ENCODE measurements around the gene TBCD. TPM values are rescaled to one million over a fixed set of nuclear protein-coding genes. Genes with fewer than 3 reads are reported as not detected.

TBCD gene
- total RNA-seq, 1 donor from 2014 or later: 31.8 TPM

GRCh38 chr17:82978765-82979349 lies 227.0 kb downstream of the TBCD start:
- H4K20me1 ChIP-seq (ENCODE audit: insufficient read depth, low read length): no peaks in the 10 kb centered on the region
- H3K4me1 ChIP-seq (ENCODE audit: insufficient read depth, low read length): no peaks in the 10 kb centered on the region
- Mint-ChIP-seq H3K4me1 (ENCODE audit: low read depth, unreplicated experiment) (no peaks in the 10 kb centered on the region), H3K4me3 (ENCODE audit: unreplicated experiment) (no peak overlapping the region), H3K27me3 (ENCODE audit: low read depth, unreplicated experiment) (peaks cover 12% of the 10 kb centered on the region), H3K9me3 (ENCODE audit: unreplicated experiment) (no peaks in the 10 kb centered on the region), H3K27ac (ENCODE audit: unreplicated experiment) (no peak overlapping the region), H3K36me3 (ENCODE audit: low read depth, unreplicated experiment) (peaks cover 3% of the 10 kb centered on the region)
- H3K4me2 ChIP-seq (ENCODE audit: low read length): no peak overlapping the region
- FAIRE-seq (no peak), DNase-seq (ENCODE audit: low read depth) (no peak)
- H2AFZ ChIP-seq (ENCODE audit: low read depth, low read length): no peak overlapping the region
- no peak overlapping the region for H3K9ac ChIP-seq (ENCODE audit: low read length)
- H3K4me3 ChIP-seq (ENCODE audit: insufficient read depth, low read depth, low read length): no peak overlapping the region
- no peak overlapping the region for H3K27ac ChIP-seq (ENCODE audit: low read depth, low read length)
- TF ChIP-seq CTCF (IDR thresholded peaks at IDR 0.05; ENCODE audit: insufficient read depth, low read depth, low read length) (no peak), EZH2 (IDR thresholded peaks at IDR 0.05; ENCODE audit: insufficient read depth, low read length) (no peak)
- H3K9me3 ChIP-seq (ENCODE audit: insufficient read depth, low read depth, low read length): no peaks in the 10 kb centered on the region
- no peaks in the 10 kb centered on the region for H3K79me2 ChIP-seq (ENCODE audit: insufficient read depth, low read length)
- H3K36me3 ChIP-seq (ENCODE audit: insufficient read depth, low read length): no peaks in the 10 kb centered on the region
- H3K27me3 ChIP-seq (ENCODE audit: insufficient read depth, low read length): no peaks in the 10 kb centered on the region

- Histone ChIP-seq H4K20me1 (ENCODE audit: insufficient read depth, low read length) (no peaks in the 10 kb centered on the region), H3K79me2 (ENCODE audit: insufficient read depth, low read length) (no peaks in the 10 kb centered on the region), H3K4me1 (ENCODE audit: insufficient read depth, low read length) (no peaks in the 10 kb centered on the region), H3K27me3 (ENCODE audit: insufficient read depth, low read length) (no peaks in the 10 kb centered on the region), H3K4me3 (ENCODE audit: insufficient read depth, low read depth, low read length) (no peak overlapping the region), H3K9me3 (ENCODE audit: insufficient read depth, low read depth, low read length) (no peaks in the 10 kb centered on the region), H3K4me2 (ENCODE audit: low read length) (no peak overlapping the region), H3K27ac (ENCODE audit: low read depth, low read length) (no peak overlapping the region), H3K36me3 (ENCODE audit: insufficient read depth, low read length) (no peaks in the 10 kb centered on the region), H2AFZ (ENCODE audit: low read depth, low read length) (no peak overlapping the region), H3K9ac (ENCODE audit: low read length) (no peak overlapping the region)
- no peaks in the 10 kb centered on the region for H3K9me3 Mint-ChIP-seq (ENCODE audit: unreplicated experiment)
- H3K4me3 Mint-ChIP-seq (ENCODE audit: unreplicated experiment): no peak overlapping the region
- TF ChIP-seq CTCF (IDR thresholded peaks at IDR 0.05; ENCODE audit: insufficient read depth, low read depth, low read length) (no peak), EZH2 (IDR thresholded peaks at IDR 0.05; ENCODE audit: insufficient read depth, low read length) (no peak)
- peaks cover 12% of the 10 kb centered on the region for H3K27me3 Mint-ChIP-seq (ENCODE audit: low read depth, unreplicated experiment)
- DNase-seq (ENCODE audit: low read depth) (no peak), FAIRE-seq (no peak)
- H3K36me3 Mint-ChIP-seq (ENCODE audit: low read depth, unreplicated experiment): peaks cover 3% of the 10 kb centered on the region
- no peak overlapping the region for H3K27ac Mint-ChIP-seq (ENCODE audit: unreplicated experiment)
- no peaks in the 10 kb centered on the region for H3K4me1 Mint-ChIP-seq (ENCODE audit: low read depth, unreplicated experiment)
Measured at GRCh38 chr17:82979718-82980117, 227.9 kb downstream of the TBCD start.

GRCh38 chr17:82980632-82981031 lies 228.8 kb downstream of the TBCD start:
- Histone ChIP-seq H3K9me3 (ENCODE audit: insufficient read depth, low read depth, low read length) (no peaks in the 10 kb centered on the region), H3K36me3 (ENCODE audit: insufficient read depth, low read length) (no peaks in the 10 kb centered on the region), H3K4me2 (ENCODE audit: low read length) (no peak overlapping the region), H2AFZ (ENCODE audit: low read depth, low read length) (no peak overlapping the region), H3K79me2 (ENCODE audit: insufficient read depth, low read length) (no peaks in the 10 kb centered on the region), H3K4me3 (ENCODE audit: insufficient read depth, low read depth, low read length) (no peak overlapping the region), H3K27me3 (ENCODE audit: insufficient read depth, low read length) (no peaks in the 10 kb centered on the region), H3K4me1 (ENCODE audit: insufficient read depth, low read length) (peaks cover 2% of the 10 kb centered on the region), H3K27ac (ENCODE audit: low read depth, low read length) (no peak overlapping the region), H3K9ac (ENCODE audit: low read length) (no peak overlapping the region), H4K20me1 (ENCODE audit: insufficient read depth, low read length) (no peaks in the 10 kb centered on the region)
- TF ChIP-seq CTCF (IDR thresholded peaks at IDR 0.05; ENCODE audit: insufficient read depth, low read depth, low read length) (no peak), EZH2 (IDR thresholded peaks at IDR 0.05; ENCODE audit: insufficient read depth, low read length) (no peak)
- Mint-ChIP-seq H3K27ac (ENCODE audit: unreplicated experiment) (no peak overlapping the region), H3K9me3 (ENCODE audit: unreplicated experiment) (no peaks in the 10 kb centered on the region), H3K36me3 (ENCODE audit: low read depth, unreplicated experiment) (peaks cover 3% of the 10 kb centered on the region), H3K27me3 (ENCODE audit: low read depth, unreplicated experiment) (peaks cover 12% of the 10 kb centered on the region), H3K4me1 (ENCODE audit: low read depth, unreplicated experiment) (peaks cover 6% of the 10 kb centered on the region), H3K4me3 (ENCODE audit: unreplicated experiment) (no peak overlapping the region)
- DNase-seq (ENCODE audit: low read depth): no peak
- FAIRE-seq: no peak
